ENCODE data around the gene SHH. TPM values are rescaled to one million over a fixed set of nuclear protein-coding genes. Genes with fewer than 3 reads are reported as not detected.

The SHH gene
- not detected in 2 replicates for total RNA-seq
- polyA plus RNA-seq: not detected in 2 replicates

GRCh38 chr7:155811895-155812761, at the start of gene SHH:
Gene SHH (minus strand): TSS chr7:155812463. CDS start chr7:155812122, 341 bp downstream.
- Histone ChIP-seq H3K4me3 (no peak within 1 kb of the TSS), H3K27ac (no peak within 1 kb of the TSS)
- TF ChIP-seq CTCF (IDR thresholded peaks at IDR 0.05; ENCODE audit: low read depth, low read length): no peak

GRCh38 chr7:155861480-155861868, 49.2 kb upstream of the SHH start:
- H3K9me3 ChIP-seq (ENCODE audit: low read depth): peaks cover 8% of the 10 kb centered on the region
- no peak for DNase-seq (ENCODE audit: low read depth in 1 of 2, low spot score in 1 of 2)
- no peaks in the 10 kb centered on the region for H3K27me3 ChIP-seq
- H3K4me1 ChIP-seq (ENCODE audit: low read depth): no peaks in the 10 kb centered on the region
- H3K4me3 ChIP-seq: no peak overlapping the region
- no peak for TF ChIP-seq CTCF (IDR thresholded peaks at IDR 0.05; ENCODE audit: low read depth, low read length)
- no peaks in the 10 kb centered on the region for H3K36me3 ChIP-seq
- no peak overlapping the region for H3K27ac ChIP-seq

More at GRCh38 chr7:155811895-155812761, at the start of gene SHH:
- no peaks in the 10 kb centered on the region for H3K9me3 ChIP-seq (ENCODE audit: low read depth)
- peaks cover 9% of the 10 kb centered on the region for H3K4me1 ChIP-seq (ENCODE audit: low read depth)
- H3K36me3 ChIP-seq: no peaks in the 10 kb centered on the region
- H3K27me3 ChIP-seq: peaks cover 99% of the 10 kb centered on the region
- peak in 1 of 2 donors; percentile 28 for DNase-seq (ENCODE audit: low read depth in 1 of 2, low spot score in 1 of 2)

- Histone ChIP-seq H3K4me3 (no peak overlapping the region), H3K4me1 (ENCODE audit: low read depth) (no peaks in the 10 kb centered on the region), H3K27me3 (no peaks in the 10 kb centered on the region), H3K9me3 (ENCODE audit: low read depth) (peaks cover 4% of the 10 kb centered on the region), H3K27ac (no peak overlapping the region), H3K36me3 (no peaks in the 10 kb centered on the region)
- TF ChIP-seq CTCF (IDR thresholded peaks at IDR 0.05; ENCODE audit: low read depth, low read length): no peak
- DNase-seq (ENCODE audit: low read depth in 1 of 2, low spot score in 1 of 2): peak in 1 of 2 donors; percentile 71
These were observed 48.7 kb upstream of the SHH start for GRCh38 chr7:155860840-155861479.

- Histone ChIP-seq H3K27ac (no peak overlapping the region), H3K27me3 (no peaks in the 10 kb centered on the region), H3K4me1 (ENCODE audit: low read depth) (no peaks in the 10 kb centered on the region), H3K4me3 (no peak overlapping the region), H3K36me3 (no peaks in the 10 kb centered on the region), H3K9me3 (ENCODE audit: low read depth) (peaks cover 3% of the 10 kb centered on the region)
- TF ChIP-seq CTCF (IDR thresholded peaks at IDR 0.05; ENCODE audit: low read depth, low read length): no peak
- DNase-seq (ENCODE audit: low read depth in 1 of 2, low spot score in 1 of 2): no peak
These were observed 48.2 kb upstream of the SHH start for GRCh38 chr7:155860461-155860839.

GRCh38 chr7:155858521-155859061, 46.3 kb upstream of the SHH start:
- H3K27ac ChIP-seq: no peak overlapping the region
- H3K9me3 ChIP-seq (ENCODE audit: low read depth): peaks cover 3% of the 10 kb centered on the region
- TF ChIP-seq CTCF (IDR thresholded peaks at IDR 0.05; ENCODE audit: low read depth, low read length): no peak
- no peaks in the 10 kb centered on the region for H3K27me3 ChIP-seq
- H3K4me3 ChIP-seq: no peak overlapping the region
- H3K4me1 ChIP-seq (ENCODE audit: low read depth): no peaks in the 10 kb centered on the region
- peak in 1 of 2 donors; percentile 4 for DNase-seq (ENCODE audit: low read depth in 1 of 2, low spot score in 1 of 2)
- no peaks in the 10 kb centered on the region for H3K36me3 ChIP-seq
